CD4-positive, alpha-beta T cell treated with Interleukin-4 for 4 hours (primary cell): ENCODE measurements around the gene RIMS4.
"Not testable (repeated sequence)": the region's sequence is repeated elsewhere in the genome, so short reads cannot be mapped to it uniquely, and the experiment has no call there.

Source experiments
- DNase-seq: peaks from one replicate; pipeline ENCODE4 v3.0.0-alpha.2; 2020

The RIMS4 gene

DNA sequence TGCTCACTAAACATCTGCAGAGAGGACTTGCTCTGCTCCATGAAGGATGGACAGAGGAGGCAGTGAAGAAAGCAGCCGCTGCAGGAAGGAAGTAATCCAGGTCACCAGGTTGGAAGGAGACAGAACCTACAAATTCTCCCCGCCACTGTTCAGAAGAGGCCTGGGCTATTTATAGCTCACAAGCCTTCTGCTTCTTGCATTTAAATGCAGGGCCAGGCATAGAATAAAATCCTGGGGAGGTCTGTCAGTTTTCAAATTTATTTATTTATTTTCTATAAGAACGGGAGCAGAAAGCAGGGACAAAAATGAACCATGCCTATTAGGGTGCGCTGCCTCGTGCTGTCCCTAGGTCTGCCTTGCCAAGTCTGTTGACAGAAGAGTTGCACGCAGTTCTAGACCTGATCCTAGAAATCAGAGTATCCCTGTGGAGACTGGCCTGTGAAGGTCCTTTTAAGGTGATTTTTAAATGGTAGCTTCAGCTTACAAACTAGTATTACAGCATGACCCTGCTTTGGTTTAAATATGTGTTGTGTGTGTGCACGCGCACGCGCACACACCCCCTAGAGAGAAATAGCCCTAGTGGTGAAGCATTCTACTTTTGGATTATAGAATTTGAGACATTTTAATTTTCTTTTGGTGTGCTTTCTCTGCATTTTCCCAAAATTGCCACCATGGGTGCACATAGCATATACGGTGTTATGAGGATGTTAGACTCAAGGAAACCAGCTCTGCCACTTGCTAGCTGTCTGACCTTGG is 19.5 kb downstream of the RIMS4 start:
- DNase-seq, result no peak

DNA sequence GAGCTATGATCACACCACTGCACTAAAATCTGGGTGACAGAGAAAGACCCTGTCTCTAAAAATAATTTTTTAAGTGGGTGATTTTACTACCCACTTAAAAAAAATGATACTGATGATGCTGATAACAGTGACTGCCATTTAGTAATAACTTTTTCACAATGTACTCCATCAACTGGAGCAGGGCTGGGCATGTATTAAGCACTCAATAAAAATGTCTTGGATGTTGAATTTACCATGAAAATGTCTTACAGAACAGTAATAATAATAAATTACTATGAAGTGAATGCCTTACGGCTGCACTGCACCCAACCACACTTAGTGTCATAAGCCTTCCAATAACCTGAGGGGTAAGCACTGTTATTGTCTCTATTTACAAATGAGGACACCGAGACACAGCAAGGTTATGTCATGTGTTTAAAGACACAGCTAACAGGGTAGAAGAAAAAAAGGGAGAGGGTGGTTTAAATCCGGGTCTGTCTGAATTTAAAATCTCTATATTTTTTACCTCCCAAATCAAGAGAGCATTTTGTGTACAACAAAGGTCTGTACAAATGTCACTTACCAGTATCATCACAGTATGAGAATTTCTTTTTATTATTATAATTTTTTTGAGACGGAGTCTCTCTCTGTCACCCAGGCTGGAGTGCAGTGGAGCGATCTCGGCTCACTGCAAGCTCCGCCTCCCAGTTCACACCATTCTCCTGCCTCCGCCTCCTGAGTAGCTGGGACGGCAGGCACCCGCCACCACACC is 21.5 kb downstream of the RIMS4 start:
- DNase-seq, result no peak

DNA sequence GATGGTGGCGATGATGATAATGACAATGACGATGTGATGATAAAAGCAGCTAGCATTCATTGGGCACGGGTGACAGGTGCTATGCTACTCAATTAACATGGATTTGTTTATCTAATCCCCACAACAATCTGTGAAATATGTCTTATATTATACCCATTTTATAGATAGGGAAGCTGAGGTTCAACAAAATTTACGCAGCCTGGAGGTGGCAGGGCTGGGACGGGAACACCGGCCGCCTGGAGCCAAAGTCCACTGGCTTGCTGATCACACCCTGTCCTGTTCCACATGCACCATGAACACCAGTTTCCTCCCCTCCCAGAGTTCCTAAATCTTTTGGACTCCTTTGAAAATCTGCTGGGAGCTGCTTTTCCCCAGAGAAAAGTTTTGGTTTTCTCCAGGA is 23.0 kb downstream of the RIMS4 start:
- no peak for DNase-seq

DNA sequence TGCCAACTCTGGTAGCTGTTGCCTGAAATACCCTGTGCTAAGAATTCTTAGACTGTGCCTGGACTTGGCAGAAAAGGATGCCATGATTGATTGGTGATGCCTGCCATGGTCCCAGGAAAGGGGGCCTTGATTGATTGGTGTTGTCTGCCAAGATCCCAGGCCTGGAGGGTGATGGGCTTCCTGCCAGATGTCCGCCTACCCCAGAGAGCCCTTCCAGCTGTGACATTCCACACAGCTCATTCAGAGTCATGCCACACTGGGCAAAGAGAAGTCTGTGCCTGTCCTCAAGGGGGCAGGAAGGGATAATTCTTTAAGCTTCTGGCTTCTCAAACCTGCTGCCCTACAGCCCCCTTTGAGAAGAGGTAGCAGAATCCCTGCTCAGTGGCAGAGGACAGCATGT is 24.6 kb downstream of the RIMS4 start:
- DNase-seq, result no peak

DNA sequence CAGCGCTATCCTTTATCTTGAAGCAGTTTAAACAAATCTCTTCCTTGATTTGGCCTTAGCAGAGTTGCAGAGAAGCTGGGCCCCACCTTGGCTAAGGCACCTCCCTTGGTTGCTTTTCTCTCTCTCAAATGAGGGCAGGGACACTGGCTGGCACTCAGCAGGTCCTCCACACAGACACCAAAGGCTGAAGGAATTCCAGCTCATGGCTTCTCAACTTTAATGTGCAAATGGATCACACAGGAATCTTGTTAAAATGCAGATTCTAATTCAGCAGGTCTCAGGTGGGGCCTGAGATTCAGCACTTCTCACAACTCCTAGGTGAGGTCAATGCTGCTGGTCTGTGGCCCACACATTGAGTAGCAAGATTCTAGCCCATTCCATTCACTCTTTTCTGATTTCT is 25.7 kb downstream of the RIMS4 start:
- DNase-seq, result no peak

DNA sequence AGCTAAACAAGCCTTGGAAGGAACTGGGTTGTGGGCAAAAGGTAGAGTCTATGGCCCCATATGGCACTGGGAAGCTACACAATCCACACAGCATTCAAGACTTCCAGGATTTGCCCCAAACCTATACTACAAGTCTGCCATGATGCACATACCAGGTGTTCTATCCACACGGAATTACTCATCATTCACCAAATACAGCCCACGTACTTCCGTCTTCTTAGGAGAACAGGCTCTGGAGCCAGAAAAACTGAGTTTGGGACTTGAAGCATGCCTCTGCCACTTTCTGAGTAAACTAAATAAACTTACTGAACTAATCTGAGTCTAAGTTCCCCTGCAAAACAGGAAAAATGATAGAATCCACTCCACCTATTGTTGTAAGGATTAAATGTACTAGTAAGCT is 28.6 kb downstream of the RIMS4 start:
- no peak for DNase-seq

DNA sequence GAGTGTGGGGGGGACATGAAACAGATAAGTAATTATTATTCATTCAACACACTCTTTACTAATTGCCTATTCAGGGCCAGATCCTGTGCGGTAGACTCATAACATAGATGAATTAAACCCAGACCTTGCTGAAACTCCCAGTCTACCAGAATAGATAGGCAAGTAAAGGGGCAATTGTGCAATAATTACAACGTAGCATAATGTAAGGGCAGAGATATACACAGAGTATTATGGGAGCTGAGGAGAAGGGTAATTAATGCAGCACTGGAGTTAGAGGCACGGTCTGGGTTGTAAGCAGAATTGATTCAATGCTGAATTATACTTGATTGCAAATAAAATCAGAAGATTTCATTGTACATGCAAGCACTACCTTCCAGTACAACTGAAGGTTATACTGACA is 29.2 kb downstream of the RIMS4 start:
- no peak for DNase-seq

DNA sequence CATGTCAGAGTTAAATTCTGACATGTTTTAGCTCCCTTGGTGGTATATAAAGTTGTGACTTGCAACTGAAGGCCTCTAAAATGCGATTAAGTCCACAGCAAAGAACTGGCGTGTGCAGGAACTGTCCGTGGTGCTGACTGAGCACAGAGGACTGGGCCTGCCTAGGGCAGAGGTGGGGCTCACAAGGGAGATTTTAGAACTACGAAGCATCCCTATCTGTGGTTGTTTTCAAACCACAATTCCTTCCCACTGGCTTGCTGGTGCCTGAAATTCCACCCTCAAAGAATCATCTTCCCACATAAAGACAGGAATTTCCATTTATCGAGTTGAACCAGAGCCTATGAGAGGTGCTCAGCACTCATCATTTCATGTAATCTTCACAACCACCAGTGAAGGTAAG is 30.1 kb downstream of the RIMS4 start:
- no peak for DNase-seq

DNA sequence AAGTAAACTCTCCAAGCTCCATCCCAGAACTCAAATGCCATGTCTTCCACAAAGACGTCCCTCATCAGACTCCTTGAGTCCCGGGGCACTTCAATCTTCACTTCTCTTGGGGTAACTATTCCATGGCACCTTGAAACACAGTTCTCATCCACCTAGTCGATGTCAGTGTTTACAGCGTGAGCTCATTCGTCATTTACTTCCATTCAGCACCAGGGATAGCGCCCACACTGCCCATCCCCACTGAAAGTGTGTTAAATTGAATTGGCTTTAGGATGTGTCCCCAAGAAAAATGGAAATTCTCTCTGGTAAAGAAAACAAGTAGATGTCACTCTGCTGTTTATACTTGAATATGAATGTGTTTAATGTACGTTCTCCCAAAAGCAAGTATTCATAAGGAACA is 33.4 kb downstream of the RIMS4 start:
- DNase-seq, result no peak

DNA sequence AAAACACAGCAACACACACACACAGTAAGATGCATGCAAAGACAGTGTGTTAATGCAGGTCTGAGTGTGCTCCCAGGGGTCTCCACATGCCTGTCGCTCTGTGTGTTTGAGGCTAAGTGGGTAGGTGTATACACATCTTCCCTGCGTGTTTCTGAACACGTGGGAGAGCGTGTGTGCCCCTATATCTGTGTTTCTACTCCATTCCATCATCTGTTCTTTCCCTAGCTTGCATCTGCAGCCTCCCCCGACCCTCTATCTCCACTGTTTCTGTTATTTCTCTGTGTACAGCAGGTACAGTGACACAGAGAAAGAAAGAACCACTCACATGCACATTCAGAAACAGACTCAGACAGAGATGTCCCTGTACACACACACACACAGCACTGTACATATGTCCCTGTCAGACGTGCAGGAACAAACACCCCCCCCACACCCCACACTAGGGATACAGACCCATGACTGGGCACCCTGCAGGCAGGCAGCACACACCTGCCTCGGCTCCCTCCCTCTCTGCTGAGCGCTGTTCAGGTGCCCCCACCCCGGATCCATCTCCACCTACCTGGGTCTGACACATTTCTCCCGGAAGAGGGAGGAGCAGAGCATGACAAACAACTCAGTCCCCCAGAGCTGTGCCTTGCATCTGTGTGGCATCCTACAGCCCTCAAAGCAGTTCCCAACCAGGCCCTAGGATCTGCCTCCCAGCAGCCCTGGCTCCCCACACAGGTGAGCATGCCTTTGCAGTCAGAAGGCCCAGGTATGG is 37.1 kb downstream of the RIMS4 start:
- no peak for DNase-seq

DNA sequence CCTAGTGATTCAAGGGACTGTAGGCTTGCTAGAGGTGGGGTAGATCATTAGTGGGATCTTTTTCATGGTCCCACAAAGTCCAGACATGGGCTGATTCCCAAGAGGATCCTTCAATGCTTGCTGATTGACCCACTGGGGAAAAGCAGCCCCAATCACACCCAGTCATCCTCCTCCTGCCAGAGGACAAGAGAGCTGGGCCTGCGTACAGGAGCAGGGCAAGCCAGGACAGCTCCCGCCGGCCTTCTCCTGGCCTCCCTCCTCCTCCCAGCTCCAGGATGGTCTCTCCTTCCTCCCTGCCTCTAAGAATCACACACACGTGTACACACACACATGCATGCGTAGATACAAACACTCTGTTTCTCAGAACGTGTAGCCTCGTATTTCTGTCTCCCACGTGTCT is 37.7 kb downstream of the RIMS4 start:
- DNase-seq, result no peak

DNA sequence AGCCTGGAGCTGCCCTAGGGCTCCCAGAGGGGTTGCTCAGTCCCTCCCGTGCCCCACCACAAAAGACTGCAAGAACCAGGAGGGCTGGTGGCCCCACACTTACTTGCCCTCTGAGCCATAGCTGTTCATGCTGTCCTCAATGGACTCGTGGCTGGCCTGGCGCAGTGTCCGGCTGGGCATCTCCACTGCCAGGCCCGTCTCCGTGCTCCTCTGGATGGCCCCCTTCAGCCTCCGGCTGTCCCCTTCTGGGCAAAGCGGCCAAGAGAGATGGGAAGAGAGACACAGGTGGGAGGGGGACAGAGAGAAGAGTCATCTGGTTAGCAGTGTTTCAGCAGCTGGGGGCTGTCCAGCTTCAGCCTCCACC is 39.2 kb downstream of the RIMS4 start:
- DNase-seq, result no peak

DNA sequence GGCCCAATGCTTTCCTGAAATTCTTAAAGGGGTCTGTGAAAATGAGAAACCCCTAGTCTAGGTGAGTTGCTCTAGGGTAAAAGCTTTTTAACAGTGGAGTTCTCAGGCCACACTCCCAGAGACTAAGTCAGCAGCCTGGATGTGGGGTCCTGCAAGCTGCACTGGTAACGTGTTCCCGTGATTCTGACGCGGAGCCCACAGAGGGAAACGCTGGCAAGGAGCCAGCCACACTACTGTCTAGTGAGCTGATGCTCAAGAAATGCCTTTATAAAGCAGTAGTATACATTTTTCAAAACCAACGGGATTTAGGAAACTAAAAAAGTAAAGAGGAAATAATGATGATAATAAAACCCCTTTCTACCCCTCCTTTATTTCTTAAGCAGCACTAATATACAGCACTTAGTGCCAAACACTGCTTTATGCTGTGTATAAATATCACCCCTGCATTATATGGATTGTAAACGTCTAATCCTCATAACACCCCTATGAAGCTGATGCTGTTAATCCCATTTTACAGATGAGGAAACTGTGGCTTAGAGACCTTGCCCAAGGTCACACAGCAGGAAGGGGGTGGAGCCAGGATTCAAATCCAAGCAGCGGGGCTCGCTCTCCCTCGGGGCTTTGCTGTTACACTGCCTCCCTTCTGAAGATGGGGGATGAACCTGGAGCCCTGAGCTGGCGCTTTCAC is 39.7 kb downstream of the RIMS4 start:
- no peak for DNase-seq

DNA sequence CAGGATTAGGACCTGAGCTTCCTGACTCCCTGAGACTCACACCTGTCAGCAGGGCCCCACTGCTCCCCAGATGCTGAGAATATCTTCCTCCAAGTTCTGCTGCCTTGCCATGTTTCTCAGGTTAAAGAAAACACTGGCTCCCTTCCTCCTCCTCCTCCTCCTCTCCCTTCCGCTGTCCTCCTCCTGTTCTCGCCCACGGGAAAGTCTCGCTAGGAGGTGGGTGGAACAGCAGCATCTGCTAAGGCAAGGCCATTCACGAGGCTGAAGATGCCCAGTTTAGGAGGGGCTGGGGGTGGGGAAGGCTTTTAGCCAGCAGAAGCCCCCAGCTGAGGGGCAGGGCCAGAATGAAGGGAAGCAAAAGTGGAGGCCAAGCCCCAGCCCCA is 40.9 kb downstream of the RIMS4 start:
- DNase-seq, result no peak

DNA sequence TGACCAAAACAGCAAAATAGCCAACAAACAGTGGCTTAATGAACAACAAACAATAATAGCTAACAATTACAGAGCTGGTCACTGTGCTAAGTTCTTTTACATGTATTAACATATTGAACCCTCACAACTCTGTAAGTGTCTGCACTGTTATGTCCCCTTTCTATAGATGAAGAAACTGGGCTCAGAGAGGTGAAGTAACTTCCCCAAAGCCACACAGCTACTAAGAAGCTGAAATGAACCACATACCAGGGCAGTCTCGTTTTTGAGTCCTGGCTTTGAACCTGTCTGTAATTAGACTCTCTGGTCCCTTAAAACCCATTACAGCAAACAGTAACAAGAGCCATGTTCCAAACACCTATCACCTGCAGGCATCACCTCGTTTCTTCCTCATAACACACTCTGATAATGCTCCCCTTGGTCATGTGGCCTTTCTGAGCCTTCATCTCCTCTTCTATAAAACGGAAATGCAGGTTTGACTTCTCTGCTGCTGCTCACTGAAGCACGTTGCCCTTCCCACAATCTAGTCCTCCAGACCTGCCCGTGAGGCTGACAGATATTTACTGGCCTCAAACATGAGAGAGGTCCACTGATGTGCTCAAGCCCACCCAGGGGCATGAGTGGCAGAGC is 41.4 kb downstream of the RIMS4 start:
- DNase-seq, result no peak

DNA sequence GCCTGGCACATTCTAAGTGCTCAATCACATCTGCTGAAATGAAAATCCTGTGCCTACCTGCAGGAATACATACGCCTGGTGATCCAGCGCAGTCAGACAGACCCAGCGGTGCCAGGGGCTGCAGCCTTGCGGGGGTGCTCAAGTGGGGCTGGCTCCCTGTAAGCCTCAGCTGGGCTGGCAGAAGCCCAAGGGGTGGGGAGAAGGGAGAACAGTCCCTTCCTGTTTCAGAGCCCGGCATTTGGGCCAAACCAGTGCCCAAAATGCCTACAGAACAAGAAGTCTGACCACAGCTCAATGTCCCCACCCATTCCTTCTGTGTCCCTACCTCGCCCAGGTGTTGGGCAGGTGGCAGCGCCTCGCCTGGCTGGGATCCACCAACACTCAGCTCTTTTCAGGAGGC is 42.1 kb downstream of the RIMS4 start:
- DNase-seq, result no peak

DNA sequence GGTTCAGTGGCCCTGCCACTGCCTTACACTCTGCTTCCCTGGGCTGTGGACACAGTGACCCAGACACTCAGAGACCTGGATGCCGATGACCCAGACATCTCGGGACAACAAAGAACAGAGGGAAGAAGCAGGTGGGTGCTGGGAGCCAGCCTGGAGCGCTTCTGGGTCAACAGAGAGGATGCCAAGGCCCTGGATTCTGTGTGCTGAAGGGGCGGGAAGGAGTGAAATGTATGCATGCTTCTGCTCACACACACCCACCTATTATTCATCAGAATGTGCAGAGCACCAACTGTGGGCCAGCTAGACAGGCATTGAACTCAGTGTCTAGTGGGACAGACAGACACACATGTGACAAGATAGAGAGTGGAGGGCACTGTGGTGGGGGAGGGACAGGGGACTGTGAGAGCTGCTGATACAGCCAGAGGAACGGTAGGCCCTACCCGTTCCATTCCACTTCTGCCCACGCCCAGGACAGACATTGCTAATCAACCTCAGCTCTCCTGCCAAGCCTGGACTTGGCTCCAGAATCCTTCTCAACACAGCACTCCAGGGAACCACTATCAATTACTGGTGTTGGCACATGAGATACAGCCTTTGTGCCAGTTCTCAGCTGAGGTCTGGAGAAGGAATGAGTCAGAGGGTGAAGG is 44.5 kb downstream of the RIMS4 start:
- DNase-seq, result no peak

DNA sequence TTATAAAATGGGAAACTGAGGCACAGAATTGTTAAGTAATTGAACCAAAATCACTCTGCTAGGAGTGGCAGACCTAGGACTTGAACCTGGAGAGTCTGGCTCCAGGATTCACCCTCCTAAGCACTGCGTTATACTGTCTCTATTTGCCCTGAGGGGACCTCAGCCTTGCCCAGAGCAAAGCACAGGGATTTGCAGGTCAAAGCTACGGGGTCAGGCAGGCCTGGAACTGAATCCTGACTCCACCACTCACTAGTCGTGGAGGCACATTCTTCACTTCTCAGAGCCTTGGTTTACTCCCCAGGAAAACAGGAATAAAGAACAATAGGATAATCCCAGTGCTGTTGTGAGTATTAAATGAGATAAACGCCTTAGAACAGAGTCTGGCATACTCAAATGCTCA is 45.3 kb downstream of the RIMS4 start:
- no peak for DNase-seq

DNA sequence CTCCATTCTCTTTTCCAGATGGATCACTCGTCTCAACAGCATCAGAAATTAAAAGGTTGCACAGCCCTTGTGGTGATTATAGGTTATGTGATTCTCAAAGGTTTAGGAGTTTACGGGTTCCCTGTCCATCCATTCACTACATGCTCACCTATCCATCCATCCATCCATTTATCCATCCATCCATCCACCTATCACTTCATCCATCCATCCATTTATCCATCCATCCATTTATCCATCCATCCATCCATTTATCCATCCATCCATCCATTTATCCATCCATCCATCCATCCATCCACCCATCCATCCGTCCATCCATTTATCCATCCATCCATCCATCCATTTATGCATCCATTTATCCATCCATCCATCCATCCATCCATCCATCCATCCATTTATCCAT is 46.5 kb downstream of the RIMS4 start:
- not testable (repeated sequence) for DNase-seq

DNA sequence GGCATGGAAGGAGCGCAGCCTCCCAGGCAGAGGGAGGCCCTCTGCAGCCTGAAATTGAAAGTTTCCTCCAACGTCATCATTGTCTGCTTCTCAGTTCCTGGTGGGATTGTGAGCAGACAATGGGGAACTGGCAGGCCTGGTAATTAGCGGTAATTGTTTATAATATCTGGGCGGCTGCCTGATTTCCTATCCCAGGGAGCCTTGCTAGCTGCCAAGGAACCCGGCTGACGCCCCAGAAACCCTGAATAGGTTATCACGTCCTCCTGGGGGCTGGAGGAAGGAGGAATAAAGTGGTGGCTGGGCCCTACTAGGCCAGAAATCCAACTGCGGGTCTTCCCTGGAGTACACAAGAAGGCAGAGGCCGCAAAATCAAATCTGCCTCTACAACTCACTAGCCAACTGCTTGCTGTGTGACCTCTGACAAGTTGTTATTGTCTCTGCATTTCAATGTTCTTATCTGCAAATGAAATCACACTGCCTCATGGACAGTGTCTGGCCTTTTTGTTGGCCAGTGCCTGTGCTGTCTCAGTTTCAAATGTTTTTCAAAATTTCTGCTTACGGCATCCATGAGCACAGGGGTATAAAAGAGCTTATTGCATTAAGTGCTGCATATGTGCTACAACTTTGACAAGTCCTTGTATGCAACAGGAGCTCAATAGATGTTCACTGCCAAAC is 47.7 kb downstream of the RIMS4 start:
- no peak for DNase-seq

DNA sequence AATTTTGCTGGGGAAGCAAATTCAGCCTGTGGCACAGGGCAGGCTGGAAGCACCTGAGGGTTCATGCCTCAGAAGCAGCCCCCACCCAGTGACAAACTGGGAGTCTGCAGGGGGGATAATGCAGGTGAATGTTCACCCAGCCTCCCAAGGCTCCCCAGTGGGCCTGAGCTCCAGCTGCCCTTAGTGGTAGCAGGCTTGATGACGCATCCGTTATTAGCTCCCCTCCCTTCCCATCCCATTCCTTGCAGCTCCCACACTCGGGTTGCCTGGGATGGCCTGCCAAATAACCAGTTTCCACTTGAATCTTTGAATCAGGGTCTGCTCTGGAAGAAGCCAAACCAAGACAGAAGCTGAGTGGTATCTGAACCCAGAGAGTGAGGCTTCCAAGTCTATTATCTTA is 48.9 kb downstream of the RIMS4 start:
- DNase-seq, result no peak

DNA sequence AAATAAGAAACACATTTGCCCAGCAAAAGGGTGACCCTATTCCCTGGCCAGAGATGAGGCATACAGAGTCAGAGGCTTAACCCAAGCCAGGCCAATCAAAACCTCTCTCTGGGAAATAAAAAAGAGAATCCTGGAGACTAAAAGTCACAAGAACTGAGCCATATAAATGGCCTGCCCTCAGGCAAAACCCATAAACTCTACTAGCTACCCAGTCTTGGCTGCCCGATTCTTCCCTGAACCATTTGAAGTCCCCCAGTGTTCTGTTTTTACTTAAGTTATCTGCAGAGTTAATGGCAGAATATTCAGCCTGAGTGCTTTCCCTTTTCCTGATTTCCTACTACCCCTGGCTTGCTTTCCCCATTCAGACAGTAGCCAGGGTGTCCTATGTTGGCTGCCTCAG is 50.8 kb downstream of the RIMS4 start:
- DNase-seq, result no peak
